SK-N-MC (cell line): ENCODE measurements around the gene GOLGA6L6.
"Not testable (repeated sequence)": the region's sequence is repeated elsewhere in the genome, so short reads cannot be mapped to it uniquely, and the experiment has no call there.

Experiments used
- EZH2 ChIP-seq: fragments of 200-600 bp; sonication (generic); IDR thresholded peaks from one replicate; pipeline ENCODE4 v1.6.1; 2017; ENCODE audit warnings: antibody characterized with exemption
- FOXP2 ChIP-seq: optimal IDR thresholded peaks from 2 replicates; pipeline ENCODE3; 2011; ENCODE audit warnings: mild to moderate bottlenecking, moderate library complexity; ENCODE audit not compliant: insufficient read depth; ENCODE audit errors: extremely low read length, control extremely low read depth
- POLR2AphosphoS5 ChIP-seq: IDR thresholded peaks from 2 replicates; pipeline ENCODE4 v1.6.1; 2012; ENCODE audit warnings: mild to moderate bottlenecking, low read depth, low read length, borderline replicate concordance

DNA sequence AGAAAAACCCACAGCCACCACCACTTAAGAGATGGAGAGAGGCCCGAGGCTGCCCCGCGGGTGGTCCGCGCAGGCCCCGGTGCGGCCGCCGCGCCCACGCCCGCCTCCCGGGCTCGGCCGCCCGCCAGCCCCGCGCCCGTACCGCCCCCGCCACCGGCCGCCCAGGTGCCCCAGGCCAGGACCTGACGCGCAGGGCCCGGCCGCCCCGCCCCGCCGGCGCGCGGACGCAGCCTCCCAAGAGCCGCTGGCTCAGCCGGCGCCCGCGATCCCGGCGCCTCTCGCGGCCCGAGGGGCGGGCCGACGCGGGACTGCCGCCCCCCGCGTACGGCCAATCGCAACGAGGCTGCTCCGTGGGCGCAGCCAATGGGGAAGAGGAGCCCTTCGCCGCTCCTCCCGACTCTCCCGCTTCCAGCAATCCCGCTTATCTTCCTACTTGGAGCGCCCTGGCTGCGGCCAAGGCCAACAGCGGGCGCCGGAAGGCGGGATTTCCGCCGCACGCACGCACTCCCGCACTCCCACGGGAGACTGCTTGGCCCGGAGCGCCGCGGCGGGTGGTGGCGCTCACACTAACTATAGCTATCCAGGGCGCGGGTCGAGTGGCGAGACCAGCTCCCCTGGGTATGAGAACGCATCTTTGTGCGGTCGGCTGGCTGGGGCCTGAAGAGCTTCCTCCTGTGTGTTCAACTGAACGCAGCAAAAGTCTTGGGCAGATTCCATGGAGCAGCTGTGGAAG is 35.5 kb downstream of the GOLGA6L6 start:
- TF ChIP-seq POLR2AphosphoS5, EZH2, FOXP2: not testable (repeated sequence)
